ENCODE results near the gene CUTC. TPM values are rescaled to one million over a fixed set of nuclear protein-coding genes. Genes with fewer than 3 reads are reported as not detected.
A peak's percentile ranks its signal among the peaks of the same experiment; 100 is the strongest.

The CUTC gene
- total RNA-seq, 1 experiment from 2014 or later, result 21.6 TPM

GRCh38 chr10:99785646-99786045, 53.6 kb downstream of the CUTC start:
- Histone ChIP-seq H2BK120ac (ENCODE audit: low read depth, low read length, poor library complexity, severe bottlenecking) (no peak overlapping the region), H3K4ac (ENCODE audit: low read depth, low read length) (no peak overlapping the region)
- peak; percentile 49 for DNase-seq

More at GRCh38 chr10:99785646-99786045, 53.6 kb downstream of the CUTC start:
- no peak overlapping the region for H4K91ac ChIP-seq (ENCODE audit: insufficient read length, low read depth, low read length)
- 0 out of 7 replicates have a peak overlapping the region, but pooled peaks of 1 of the 3 experiments have one; percentile 32 for H3K27ac Mint-ChIP-seq
- H3K36me3 Mint-ChIP-seq (ENCODE audit: insufficient read depth in 1 of 3, low read depth in 3 of 3), result no peaks in the 10 kb centered on the region
- WGBS (ENCODE audit: extremely low coverage, insufficient read length, low lambda C conversion rate), result no CpG with 5 or more reads among the region's 6 CpGs
- no peak overlapping the region for H4K5ac ChIP-seq (ENCODE audit: insufficient read length, low read depth, low read length)
- H3K9ac ChIP-seq (ENCODE audit: extremely low read depth, insufficient read length, low read length), result no peak overlapping the region
- H2BK15ac ChIP-seq (ENCODE audit: low read depth, low read length), result no peak overlapping the region
- no peaks in the 10 kb centered on the region for H3K27me3 ChIP-seq (ENCODE audit: insufficient read depth, low read length)
- H3K4me1 Mint-ChIP-seq, result peaks cover 20% of the 10 kb centered on the region in 2 experiments
- no peak overlapping the region for H4K8ac ChIP-seq (replicated peaks; ENCODE audit: insufficient read length, low read depth, low read length)
- TF ChIP-seq CTCF (conservative IDR thresholded peaks at IDR 0.05), result no peak
- no peak overlapping the region for H3K14ac ChIP-seq (ENCODE audit: insufficient read depth, low read length)
- peaks cover 6% of the 10 kb centered on the region for H3K4me1 ChIP-seq (ENCODE audit: insufficient read depth, low read length)
- no peak overlapping the region for H3K4me3 Mint-ChIP-seq
- no peak overlapping the region for H3K23ac ChIP-seq (ENCODE audit: insufficient read length, low read depth, low read length)
- peak overlapping the region; percentile 6 for H2BK20ac ChIP-seq (ENCODE audit: low read depth, low read length, poor library complexity, severe bottlenecking)
- H3K27me3 Mint-ChIP-seq (ENCODE audit: low read depth), result 0 out of 2 replicates have a peak, but pooled peaks cover 1% of the 10 kb centered on the region
- H3K27ac ChIP-seq (ENCODE audit: insufficient read length, low read depth, low read length), result peak overlapping the region; percentile 73
- H3K23me2 ChIP-seq (ENCODE audit: insufficient read length, low read depth, low read length, poor library complexity, severe bottlenecking), result no peaks in the 10 kb centered on the region
- H3K56ac ChIP-seq (ENCODE audit: insufficient read length, low read depth, low read length), result no peak overlapping the region
- H3K18ac ChIP-seq (ENCODE audit: insufficient read length, low read depth, low read length), result no peak overlapping the region
- no peak overlapping the region for H3K4me2 ChIP-seq (ENCODE audit: insufficient read depth, insufficient read length, low read length)
- no peak overlapping the region for H2AK5ac ChIP-seq (ENCODE audit: insufficient read length, low read length)
- H3K79me2 ChIP-seq (ENCODE audit: insufficient read depth, low read length), result no peaks in the 10 kb centered on the region
- no peak overlapping the region for H2AFZ ChIP-seq (ENCODE audit: low read length)
- peaks cover 0 to 3% of the 10 kb centered on the region in 2 experiments; a peak in 2 of 5 replicates for H3K9me3 Mint-ChIP-seq
- H3T11ph ChIP-seq (ENCODE audit: low read length), result no peak overlapping the region
- no peaks in the 10 kb centered on the region for H4K20me1 ChIP-seq (ENCODE audit: control insufficient read depth, insufficient read depth, insufficient read length)
- no peak overlapping the region for H2BK12ac ChIP-seq (ENCODE audit: insufficient read length, low read depth, low read length)
- no peaks in the 10 kb centered on the region for H3K79me1 ChIP-seq (ENCODE audit: insufficient read depth, low read depth, low read length, poor library complexity, severe bottlenecking)
- no peaks in the 10 kb centered on the region for H3K9me3 ChIP-seq (ENCODE audit: control insufficient read depth, low read depth, low read length)
- no peak overlapping the region for H2BK5ac ChIP-seq (ENCODE audit: insufficient read length, low read length)

Data from H9 (cell line).